ENCODE data around the gene IQSEC1. TPM values are rescaled to one million over a fixed set of nuclear protein-coding genes. Genes with fewer than 3 reads are reported as not detected.
A peak's percentile ranks its signal among the peaks of the same experiment; 100 is the strongest.

Gene IQSEC1
- total RNA-seq, 1 donor from 2014 or later: 29.5 TPM

- Histone ChIP-seq H3K9me3 (ENCODE audit: insufficient read depth, low read depth, low read length) (no peaks in the 10 kb centered on the region), H3K27ac (ENCODE audit: low read depth, low read length) (peak overlapping the region; percentile 19), H2AFZ (ENCODE audit: low read depth, low read length) (no peak overlapping the region), H3K36me3 (ENCODE audit: insufficient read depth, low read length) (no peaks in the 10 kb centered on the region), H3K4me1 (ENCODE audit: insufficient read depth, low read length) (peaks cover 16% of the 10 kb centered on the region), H3K4me2 (ENCODE audit: low read length) (peak overlapping the region; percentile 57), H3K79me2 (ENCODE audit: insufficient read depth, low read length) (peaks cover 17% of the 10 kb centered on the region), H3K4me3 (ENCODE audit: insufficient read depth, low read depth, low read length) (no peak overlapping the region), H3K9ac (ENCODE audit: low read length) (no peak overlapping the region), H3K27me3 (ENCODE audit: insufficient read depth, low read length) (no peaks in the 10 kb centered on the region), H4K20me1 (ENCODE audit: insufficient read depth, low read length) (peaks cover 67% of the 10 kb centered on the region)
- H3K4me3 Mint-ChIP-seq (ENCODE audit: unreplicated experiment): no peak overlapping the region
- H3K36me3 Mint-ChIP-seq (ENCODE audit: low read depth, unreplicated experiment): peaks cover 22% of the 10 kb centered on the region
- H3K27me3 Mint-ChIP-seq (ENCODE audit: low read depth, unreplicated experiment): no peaks in the 10 kb centered on the region
- FAIRE-seq (peak; percentile 17), DNase-seq (ENCODE audit: low read depth) (peak; percentile 74)
- H3K4me1 Mint-ChIP-seq (ENCODE audit: low read depth, unreplicated experiment): peaks cover 6% of the 10 kb centered on the region
- no peak for TF ChIP-seq EZH2 (IDR thresholded peaks at IDR 0.05; ENCODE audit: insufficient read depth, low read length)
- TF ChIP-seq CTCF (IDR thresholded peaks at IDR 0.05; ENCODE audit: insufficient read depth, low read depth, low read length): no peak
- no peaks in the 10 kb centered on the region for H3K9me3 Mint-ChIP-seq (ENCODE audit: unreplicated experiment)
- no peak overlapping the region for H3K27ac Mint-ChIP-seq (ENCODE audit: unreplicated experiment)
These were observed 138.8 kb downstream of the IQSEC1 start for GRCh38 chr3:12934431-12934830.

GRCh38 chr3:12933901-12934300 lies 139.3 kb downstream of the IQSEC1 start:
- peaks cover 69% of the 10 kb centered on the region for H4K20me1 ChIP-seq (ENCODE audit: insufficient read depth, low read length)
- H3K27ac ChIP-seq (ENCODE audit: low read depth, low read length): peak overlapping the region; percentile 19
- no peaks in the 10 kb centered on the region for H3K27me3 ChIP-seq (ENCODE audit: insufficient read depth, low read length)
- H3K4me1 ChIP-seq (ENCODE audit: insufficient read depth, low read length): peaks cover 16% of the 10 kb centered on the region
- Mint-ChIP-seq H3K36me3 (ENCODE audit: low read depth, unreplicated experiment) (peaks cover 23% of the 10 kb centered on the region), H3K9me3 (ENCODE audit: unreplicated experiment) (no peaks in the 10 kb centered on the region), H3K27me3 (ENCODE audit: low read depth, unreplicated experiment) (no peaks in the 10 kb centered on the region), H3K4me3 (ENCODE audit: unreplicated experiment) (no peak overlapping the region), H3K27ac (ENCODE audit: unreplicated experiment) (no peak overlapping the region), H3K4me1 (ENCODE audit: low read depth, unreplicated experiment) (peaks cover 6% of the 10 kb centered on the region)
- H3K79me2 ChIP-seq (ENCODE audit: insufficient read depth, low read length): peaks cover 17% of the 10 kb centered on the region
- no peak overlapping the region for H3K9ac ChIP-seq (ENCODE audit: low read length)
- no peaks in the 10 kb centered on the region for H3K9me3 ChIP-seq (ENCODE audit: insufficient read depth, low read depth, low read length)
- peak overlapping the region; percentile 57 for H3K4me2 ChIP-seq (ENCODE audit: low read length)
- no peak for DNase-seq (ENCODE audit: low read depth)
- no peak overlapping the region for H3K4me3 ChIP-seq (ENCODE audit: insufficient read depth, low read depth, low read length)
- H3K36me3 ChIP-seq (ENCODE audit: insufficient read depth, low read length): no peaks in the 10 kb centered on the region
- TF ChIP-seq EZH2 (IDR thresholded peaks at IDR 0.05; ENCODE audit: insufficient read depth, low read length): no peak
- no peak for FAIRE-seq
- no peak overlapping the region for H2AFZ ChIP-seq (ENCODE audit: low read depth, low read length)

DNA sequence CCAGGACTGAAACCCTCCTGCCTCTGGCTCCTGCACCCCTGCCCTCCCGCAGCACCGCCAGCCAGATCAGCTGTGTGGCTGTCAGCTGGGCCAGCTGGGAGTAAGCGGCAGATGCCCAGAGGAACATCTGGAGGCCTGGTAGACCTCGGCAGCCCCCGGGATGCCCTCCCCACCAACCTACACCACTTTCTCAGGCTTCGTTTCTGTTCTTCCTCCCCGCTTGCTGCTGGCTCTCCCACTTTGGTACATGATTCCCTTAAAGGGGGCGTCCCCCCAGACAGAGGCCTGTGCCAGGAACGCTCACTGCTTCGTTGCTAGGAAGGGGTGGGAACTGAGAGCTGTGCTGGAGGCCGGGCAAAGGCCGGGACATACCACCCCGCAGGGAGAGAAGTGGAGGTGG lies 140.5 kb downstream of the IQSEC1 start:
- FAIRE-seq: no peak
- no peaks in the 10 kb centered on the region for H3K27me3 ChIP-seq (ENCODE audit: insufficient read depth, low read length)
- H3K4me2 ChIP-seq (ENCODE audit: low read length): no peak overlapping the region
- DNase-seq (ENCODE audit: low read depth): no peak
- Mint-ChIP-seq H3K4me3 (ENCODE audit: unreplicated experiment) (no peak overlapping the region), H3K4me1 (ENCODE audit: low read depth, unreplicated experiment) (peaks cover 6% of the 10 kb centered on the region), H3K27me3 (ENCODE audit: low read depth, unreplicated experiment) (no peaks in the 10 kb centered on the region), H3K9me3 (ENCODE audit: unreplicated experiment) (no peaks in the 10 kb centered on the region), H3K36me3 (ENCODE audit: low read depth, unreplicated experiment) (peaks cover 23% of the 10 kb centered on the region), H3K27ac (ENCODE audit: unreplicated experiment) (no peak overlapping the region)
- H3K79me2 ChIP-seq (ENCODE audit: insufficient read depth, low read length): peaks cover 17% of the 10 kb centered on the region
- no peak overlapping the region for H3K4me3 ChIP-seq (ENCODE audit: insufficient read depth, low read depth, low read length)
- no peak overlapping the region for H3K27ac ChIP-seq (ENCODE audit: low read depth, low read length)
- H3K9me3 ChIP-seq (ENCODE audit: insufficient read depth, low read depth, low read length): no peaks in the 10 kb centered on the region
- H4K20me1 ChIP-seq (ENCODE audit: insufficient read depth, low read length): peaks cover 70% of the 10 kb centered on the region
- H3K9ac ChIP-seq (ENCODE audit: low read length): no peak overlapping the region
- no peak for TF ChIP-seq EZH2 (IDR thresholded peaks at IDR 0.05; ENCODE audit: insufficient read depth, low read length)
- no peak for TF ChIP-seq CTCF (IDR thresholded peaks at IDR 0.05; ENCODE audit: insufficient read depth, low read depth, low read length)
- peaks cover 12% of the 10 kb centered on the region for H3K4me1 ChIP-seq (ENCODE audit: insufficient read depth, low read length)
- H3K36me3 ChIP-seq (ENCODE audit: insufficient read depth, low read length): no peaks in the 10 kb centered on the region
- no peak overlapping the region for H2AFZ ChIP-seq (ENCODE audit: low read depth, low read length)
